Measurements from ENCODE around the gene SNX33. TPM values are rescaled to one million over a fixed set of nuclear protein-coding genes. Genes with fewer than 3 reads are reported as not detected.

The SNX33 gene
- total and polyA plus RNA-seq, 2 of the 13 experiments (the other 11 are each of a cell fraction or from before 2014, with no cell fraction given), result 11.0 to 11.6 TPM

DNA sequence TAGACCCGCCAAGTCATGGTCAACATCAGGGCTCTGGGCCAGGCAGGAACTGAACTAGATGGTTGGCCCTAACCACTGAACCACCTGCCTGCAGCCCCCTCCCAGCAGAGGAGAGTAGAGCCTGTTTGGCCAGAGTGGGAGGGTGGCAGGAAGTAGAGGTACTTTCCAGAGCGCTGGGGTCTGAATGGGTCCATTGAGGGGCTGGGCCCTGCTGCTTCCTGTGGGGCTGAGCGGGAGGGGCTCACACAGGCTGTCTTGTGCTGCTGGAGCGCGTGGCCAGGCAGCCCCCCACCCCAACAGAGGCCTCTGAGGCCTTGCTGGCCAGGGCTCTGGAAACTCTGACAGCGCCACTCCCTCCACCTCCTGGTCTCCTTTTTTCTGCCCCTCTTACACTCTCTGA is 47.5 kb downstream of the SNX33 start (continued):
- TF ChIP-seq ZBTB8A (CRISPR knock-in tag; IDR thresholded peaks at IDR 0.05; ENCODE audit: borderline replicate concordance, low read depth) (no peak), ZC3H4 (CRISPR knock-in tag; IDR thresholded peaks at IDR 0.05; ENCODE audit: borderline replicate concordance) (no peak)
- TF ChIP-seq, protein P1, sequence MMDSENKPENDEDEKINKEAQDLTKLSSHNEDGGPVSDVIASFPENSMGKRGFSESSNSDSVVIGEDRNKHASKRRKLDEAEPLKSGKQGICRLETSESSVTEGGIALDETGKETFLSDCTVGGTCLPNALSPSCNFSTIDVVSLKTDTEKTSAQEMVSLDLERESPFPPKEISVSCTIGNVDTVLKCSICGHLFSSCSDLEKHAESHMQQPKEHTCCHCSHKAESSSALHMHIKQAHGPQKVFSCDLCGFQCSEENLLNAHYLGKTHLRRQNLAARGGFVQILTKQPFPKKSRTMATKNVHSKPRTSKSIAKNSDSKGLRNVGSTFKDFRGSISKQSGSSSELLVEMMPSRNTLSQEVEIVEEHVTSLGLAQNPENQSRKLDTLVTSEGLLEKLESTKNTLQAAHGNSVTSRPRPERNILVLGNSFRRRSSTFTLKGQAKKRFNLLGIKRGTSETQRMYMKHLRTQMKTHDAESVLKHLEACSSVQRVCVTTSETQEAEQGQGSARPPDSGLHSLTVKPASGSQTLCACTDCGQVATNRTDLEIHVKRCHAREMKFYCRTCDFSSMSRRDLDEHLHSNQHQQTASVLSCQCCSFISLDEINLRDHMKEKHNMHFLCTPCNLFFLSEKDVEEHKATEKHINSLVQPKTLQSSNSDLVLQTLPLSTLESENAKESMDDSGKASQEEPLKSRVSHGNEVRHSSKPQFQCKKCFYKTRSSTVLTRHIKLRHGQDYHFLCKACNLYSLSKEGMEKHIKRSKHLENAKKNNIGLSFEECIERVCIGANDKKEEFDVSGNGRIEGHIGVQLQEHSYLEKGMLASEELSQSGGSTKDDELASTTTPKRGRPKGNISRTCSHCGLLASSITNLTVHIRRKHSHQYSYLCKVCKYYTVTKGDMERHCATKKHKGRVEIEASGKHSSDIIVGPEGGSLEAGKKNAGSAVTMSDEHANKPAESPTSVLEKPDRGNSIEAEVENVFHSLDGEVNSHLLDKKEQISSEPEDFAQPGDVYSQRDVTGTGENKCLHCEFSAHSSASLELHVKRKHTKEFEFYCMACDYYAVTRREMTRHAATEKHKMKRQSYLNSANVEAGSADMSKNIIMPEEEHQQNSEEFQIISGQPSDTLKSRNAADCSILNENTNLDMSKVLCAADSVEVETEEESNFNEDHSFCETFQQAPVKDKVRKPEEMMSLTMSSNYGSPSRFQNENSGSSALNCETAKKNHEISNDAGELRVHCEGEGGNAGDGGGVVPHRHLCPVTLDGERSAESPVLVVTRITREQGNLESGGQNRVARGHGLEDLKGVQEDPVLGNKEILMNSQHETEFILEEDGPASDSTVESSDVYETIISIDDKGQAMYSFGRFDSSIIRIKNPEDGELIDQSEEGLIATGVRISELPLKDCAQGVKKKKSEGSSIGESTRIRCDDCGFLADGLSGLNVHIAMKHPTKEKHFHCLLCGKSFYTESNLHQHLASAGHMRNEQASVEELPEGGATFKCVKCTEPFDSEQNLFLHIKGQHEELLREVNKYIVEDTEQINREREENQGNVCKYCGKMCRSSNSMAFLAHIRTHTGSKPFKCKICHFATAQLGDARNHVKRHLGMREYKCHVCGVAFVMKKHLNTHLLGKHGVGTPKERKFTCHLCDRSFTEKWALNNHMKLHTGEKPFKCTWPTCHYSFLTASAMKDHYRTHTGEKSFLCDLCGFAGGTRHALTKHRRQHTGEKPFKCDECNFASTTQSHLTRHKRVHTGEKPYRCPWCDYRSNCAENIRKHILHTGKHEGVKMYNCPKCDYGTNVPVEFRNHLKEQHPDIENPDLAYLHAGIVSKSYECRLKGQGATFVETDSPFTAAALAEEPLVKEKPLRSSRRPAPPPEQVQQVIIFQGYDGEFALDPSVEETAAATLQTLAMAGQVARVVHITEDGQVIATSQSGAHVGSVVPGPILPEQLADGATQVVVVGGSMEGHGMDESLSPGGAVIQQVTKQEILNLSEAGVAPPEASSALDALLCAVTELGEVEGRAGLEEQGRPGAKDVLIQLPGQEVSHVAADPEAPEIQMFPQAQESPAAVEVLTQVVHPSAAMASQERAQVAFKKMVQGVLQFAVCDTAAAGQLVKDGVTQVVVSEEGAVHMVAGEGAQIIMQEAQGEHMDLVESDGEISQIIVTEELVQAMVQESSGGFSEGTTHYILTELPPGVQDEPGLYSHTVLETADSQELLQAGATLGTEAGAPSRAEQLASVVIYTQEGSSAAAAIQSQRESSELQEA (CRISPR knock-in tag; IDR thresholded peaks at IDR 0.05; ENCODE audit: not compliant biosample characterization), result no peak

DNA sequence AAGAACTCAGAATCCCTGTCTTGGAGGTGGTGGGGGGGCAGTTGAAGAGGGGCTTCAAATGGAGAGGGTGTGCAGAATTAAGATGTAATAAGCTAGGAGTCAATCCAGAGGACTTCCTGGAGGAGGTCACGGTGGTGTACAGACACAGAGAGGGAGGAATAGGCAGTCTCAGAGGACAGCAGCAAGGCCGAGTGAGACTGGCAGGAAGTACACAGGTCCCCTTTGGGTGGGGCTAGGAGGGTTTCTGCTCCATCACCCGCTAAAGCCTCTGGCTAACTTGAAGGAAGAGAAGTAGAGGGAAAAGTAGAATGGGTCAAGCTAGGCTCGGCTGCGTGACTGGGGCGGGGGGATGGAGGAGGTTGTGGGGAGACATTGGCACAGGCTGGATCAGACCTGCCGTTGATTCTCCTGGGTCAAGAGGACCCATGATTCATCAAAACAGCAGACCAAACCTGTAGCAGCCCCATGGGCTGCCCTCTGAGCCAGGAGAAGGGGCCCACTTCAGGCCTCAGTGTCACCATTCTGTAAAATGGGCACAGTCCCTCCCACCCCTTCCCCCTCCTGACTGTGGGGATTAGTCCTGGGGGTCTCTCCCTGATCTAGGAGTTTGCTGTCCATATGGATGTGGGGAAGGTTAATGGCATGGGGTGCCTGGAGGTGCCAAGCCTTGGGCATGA is 48.1 kb downstream of the SNX33 start:
- H3K27me3 ChIP-seq (ENCODE audit: control insufficient read depth in 1 of 2, insufficient read depth in 2 of 2, low read length in 2 of 2), result peaks cover 8 to 47% of the 10 kb centered on the region in 2 experiments; a peak in 3 of 5 replicates
- ATAC-seq, result no peak
- peaks cover 34% of the 10 kb centered on the region for H3K4me1 ChIP-seq (ENCODE audit: insufficient read depth, low read length)
- 27% methylated on average over 7 of the region's 7 CpGs for WGBS (ENCODE audit: low lambda C conversion rate)
- no peak for DNase-seq (ENCODE audit: low spot score)
- H2AFZ ChIP-seq (ENCODE audit: low read length), result no peak overlapping the region
- H3K36me3 ChIP-seq (replicated peaks in 1 of 2; ENCODE audit: control insufficient read depth in 1 of 2, insufficient read depth in 2 of 2, low read length in 2 of 2), result no peaks in the 10 kb centered on the region
- in situ Hi-C loops (cut with HindIII; ENCODE audit: extremely low pct_ligation_motif_present, low pct_unique_long_range_greater_than_20kb) (no loop called here), intact Hi-C loops (cut with micrococcal nuclease; ENCODE audit: unreplicated experiment) (no loop called here)
- no peak overlapping the region for H3K4me3 ChIP-seq (replicated peaks in 1 of 3; ENCODE audit: insufficient read depth in 1 of 3, low read depth in 2 of 3, low read length in 3 of 3)
- no peaks in the 10 kb centered on the region for H3K9me3 ChIP-seq (ENCODE audit: low read length)
- FAIRE-seq, result no peak
- TF ChIP-seq ZNF629 (CRISPR knock-in tag; conservative IDR thresholded peaks at IDR 0.05), result peak; percentile 78
- no peak for TF ChIP-seq ZSCAN20 (CRISPR knock-in tag; IDR thresholded peaks at IDR 0.05; ENCODE audit: borderline replicate concordance)
- no peaks in the 10 kb centered on the region for H4K20me1 ChIP-seq (ENCODE audit: insufficient read depth, low read length)
- no peak overlapping the region for H3K9ac ChIP-seq (ENCODE audit: insufficient read depth, low read depth, low read length)
- H3K27ac ChIP-seq (ENCODE audit: extremely low read length, insufficient read depth, low read length), result no peak overlapping the region
- H3K4me2 ChIP-seq (ENCODE audit: low read depth, low read length), result no peak overlapping the region
- BruUV-seq (replicated peaks), result no TSS peak
- no peaks in the 10 kb centered on the region for H3K79me2 ChIP-seq (ENCODE audit: insufficient read depth, low read length)
- CTCF ChIA-PET (ENCODE audit: low intra/inter-chr PET ratio, low total read pairs), result no interaction called here
- POLR2A ChIA-PET, result no interaction called here
